HG03196 (cell line): Measurements from ENCODE around the gene VSTM4.

Experiments used
- ATAC-seq: cut with Tn5 transposase; IDR thresholded peaks from one replicate; pipeline ENCODE4 v1.9.1; 2021; ENCODE audit not compliant: unreplicated experiment

Gene VSTM4

GRCh38 chr10:49117376-49118070 is 2.2 kb upstream of the VSTM4 start:
- ATAC-seq = no peak

GRCh38 chr10:49116509-49117375 is 1.4 kb upstream of the VSTM4 start:
- no peak for ATAC-seq

GRCh38 chr10:49115796-49116508 is 630 bp upstream of the VSTM4 start:
- no peak for ATAC-seq

GRCh38 chr10:49114718-49115014 is 656 bp downstream of the VSTM4 start:
- no peak for ATAC-seq

- no peak for ATAC-seq
Observed at GRCh38 chr10:49113741-49114141, 1.6 kb downstream of the VSTM4 start.

GRCh38 chr10:49112851-49113250 is 2.5 kb downstream of the VSTM4 start:
- no peak for ATAC-seq

- no peak for ATAC-seq
Observed at GRCh38 chr10:49112098-49112497, 3.2 kb downstream of the VSTM4 start.

GRCh38 chr10:49111320-49111698 is 4.0 kb downstream of the VSTM4 start:
- no peak for ATAC-seq

GRCh38 chr10:49110684-49111319 is 4.5 kb downstream of the VSTM4 start:
- no peak for ATAC-seq

- ATAC-seq = no peak
Observed at GRCh38 chr10:49109669-49110340, 5.5 kb downstream of the VSTM4 start.

- no peak for ATAC-seq
Observed at GRCh38 chr10:49108656-49109055, 6.7 kb downstream of the VSTM4 start.

- ATAC-seq = no peak
Observed at GRCh38 chr10:49107887-49108267, 7.4 kb downstream of the VSTM4 start.

- ATAC-seq = no peak
Observed at GRCh38 chr10:49107111-49107886, 8.0 kb downstream of the VSTM4 start.

- no peak for ATAC-seq
Observed at GRCh38 chr10:49106451-49106850, 8.9 kb downstream of the VSTM4 start.

- ATAC-seq = no peak
Observed at GRCh38 chr10:49105076-49105475, 10.2 kb downstream of the VSTM4 start.

GRCh38 chr10:49104323-49104722 is 11.0 kb downstream of the VSTM4 start:
- ATAC-seq = no peak

GRCh38 chr10:49103761-49104160 is 11.6 kb downstream of the VSTM4 start:
- no peak for ATAC-seq

- ATAC-seq = no peak
Observed at GRCh38 chr10:49099046-49099445, 16.3 kb downstream of the VSTM4 start.

- no peak for ATAC-seq
Observed at GRCh38 chr10:49096890-49097445, 18.4 kb downstream of the VSTM4 start.

GRCh38 chr10:49094646-49095045 is 20.7 kb downstream of the VSTM4 start:
- no peak for ATAC-seq
